Kidney epithelial cell (primary cell): Measurements from ENCODE around the gene USP13. TPM values are rescaled to one million over a fixed set of nuclear protein-coding genes. Genes with fewer than 3 reads are reported as not detected.

Experiments
- DNase-seq: peaks from one replicate; pipeline ENCODE4 v3.0.0-alpha.2; 2010; ENCODE audit warnings: low read depth
- H3K27me3 ChIP-seq: 2 replicates; pipeline ENCODE4 v1.6.0; 2011; ENCODE audit warnings: low read length; ENCODE audit not compliant: control insufficient read depth, insufficient read depth
- H3K36me3 ChIP-seq: 2 replicates; pipeline ENCODE4 v1.5.1; 2011; ENCODE audit warnings: low read length; ENCODE audit not compliant: control insufficient read depth, insufficient read depth
- H3K4me3 ChIP-seq: 2 replicates; pipeline ENCODE4 v1.5.1; 2011; ENCODE audit warnings: low read depth, mild to moderate bottlenecking, control low read depth, low read length
- CTCF ChIP-seq: IDR thresholded peaks from 2 replicates; pipeline ENCODE4 v1.5.1; 2011; ENCODE audit warnings: mild to moderate bottlenecking, moderate library complexity, low read length, control low read depth, inconsistent platforms; ENCODE audit not compliant: insufficient read depth, poor library complexity, severe bottlenecking
- total RNA-seq: library from RNA; depleted of rRNA; stranded (reverse); fragments of >200 nt; gene quantifications from 2 replicates; pipeline ENCODE4 v1.2.3, GENCODE V29; 2015

The USP13 gene
- total RNA-seq, 1 donor from 2014 or later, result 6.4 TPM

- Histone ChIP-seq H3K36me3 (no peaks in the 10 kb centered on the region), H3K27me3 (no peaks in the 10 kb centered on the region), H3K4me3 (no peak overlapping the region)
- no peak for DNase-seq
- no peak for TF ChIP-seq CTCF
These were observed 81.0 kb downstream of the USP13 start for GRCh38 chr3:179733797-179734196.

DNA sequence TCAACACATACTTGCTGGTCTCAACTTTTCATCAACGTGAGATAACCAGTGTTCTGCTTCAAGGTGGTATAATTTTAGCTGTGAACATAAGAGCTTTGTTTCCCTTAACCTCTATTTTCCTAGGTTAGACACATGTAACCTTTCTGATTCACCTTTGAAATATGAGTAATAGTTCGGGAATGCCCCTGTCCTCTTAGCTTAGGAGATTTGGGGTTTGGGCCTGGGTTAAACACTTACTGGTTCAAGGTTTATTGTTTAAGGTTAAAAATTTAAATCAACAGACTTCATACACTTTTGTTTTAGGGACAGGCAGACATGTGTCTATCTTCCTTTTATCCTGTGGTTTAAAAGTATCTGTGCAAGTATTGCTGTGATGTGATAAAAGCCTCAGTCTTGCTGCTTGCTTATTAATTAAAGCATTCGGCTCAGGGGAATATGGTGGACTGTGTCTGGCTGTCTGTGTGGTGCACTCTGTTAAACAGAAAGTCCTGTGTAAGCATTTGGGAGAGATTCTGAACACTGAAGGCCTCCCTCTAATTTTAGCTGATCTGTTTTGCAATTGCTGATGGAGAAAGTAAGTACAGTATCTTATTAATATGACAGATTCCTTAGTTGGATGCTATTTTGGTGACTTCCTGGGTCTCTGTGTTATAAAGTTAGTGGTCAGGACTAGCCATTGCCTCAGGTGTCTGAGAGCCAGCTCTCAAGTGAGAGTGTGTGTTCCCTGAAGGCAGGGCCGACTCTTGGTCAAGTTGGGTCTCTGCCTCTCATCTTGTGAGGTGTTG is 81.8 kb downstream of the USP13 start:
- no peak for TF ChIP-seq CTCF
- no peak overlapping the region for H3K4me3 ChIP-seq
- DNase-seq, result no peak
- no peaks in the 10 kb centered on the region for H3K36me3 ChIP-seq
- H3K27me3 ChIP-seq, result no peaks in the 10 kb centered on the region

- no peak for DNase-seq
- Histone ChIP-seq H3K4me3 (no peak overlapping the region), H3K27me3 (no peaks in the 10 kb centered on the region), H3K36me3 (no peaks in the 10 kb centered on the region)
- no peak for TF ChIP-seq CTCF
These were observed 82.5 kb downstream of the USP13 start for GRCh38 chr3:179735321-179735720.

- Histone ChIP-seq H3K36me3 (peaks cover 2% of the 10 kb centered on the region), H3K4me3 (no peak overlapping the region), H3K27me3 (no peaks in the 10 kb centered on the region)
- TF ChIP-seq CTCF, result no peak
- DNase-seq, result no peak
These were observed 86.2 kb downstream of the USP13 start for GRCh38 chr3:179738998-179739397.

GRCh38 chr3:179739816-179740594 is 87.2 kb downstream of the USP13 start:
- DNase-seq, result no peak
- Histone ChIP-seq H3K36me3 (peaks cover 2% of the 10 kb centered on the region), H3K27me3 (no peaks in the 10 kb centered on the region), H3K4me3 (no peak overlapping the region)
- no peak for TF ChIP-seq CTCF
